Measurements from ENCODE around the gene PLCL1.

DNA sequence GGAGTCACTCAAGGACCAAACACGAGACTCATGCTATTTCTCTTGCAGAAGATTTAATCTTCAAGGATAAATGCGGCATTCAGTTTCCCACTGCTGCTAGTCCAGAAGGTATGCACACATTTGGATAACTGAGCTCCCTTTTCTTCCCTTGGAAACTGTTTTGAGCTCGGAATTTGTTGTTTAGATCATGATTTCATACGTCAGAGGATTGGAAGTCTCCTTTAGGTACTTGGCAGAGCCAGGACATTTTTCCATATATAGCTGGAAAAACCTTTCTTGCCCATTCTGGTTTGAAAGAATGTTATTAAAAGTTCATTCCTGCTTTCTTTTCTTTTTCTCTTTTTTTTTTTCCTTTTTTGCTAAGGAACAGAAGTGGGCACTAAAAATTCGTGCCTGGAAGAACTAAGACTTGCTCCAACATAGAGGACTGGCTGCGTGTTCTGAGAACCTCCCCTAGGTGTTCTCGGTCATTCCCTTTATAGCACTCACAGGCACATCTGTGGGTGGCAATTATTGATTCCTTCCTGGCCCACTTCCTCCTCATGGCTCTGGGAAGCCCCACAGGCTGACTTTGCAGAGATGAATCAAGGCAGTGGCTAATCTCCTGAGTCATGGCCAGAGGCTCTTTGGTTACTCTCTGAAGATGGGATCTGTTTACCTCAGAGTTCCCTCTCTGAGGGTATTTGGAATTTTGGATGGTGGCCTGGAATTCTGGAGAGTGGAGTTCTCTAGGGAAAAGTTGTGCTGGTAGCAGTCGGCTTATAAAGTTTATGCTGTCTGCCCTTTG lies 104.8 kb downstream of the PLCL1 start:
- TF ChIP-seq CREM (CRISPR knock-in tag; IDR thresholded peaks at IDR 0.05) (no peak), ATF3 (CRISPR knock-in tag; conservative IDR thresholded peaks at IDR 0.05) (no peak), FOXK1 (CRISPR knock-in tag; IDR thresholded peaks at IDR 0.05) (no peak), TP53 (CRISPR knock-in tag; IDR thresholded peaks at IDR 0.05) (no peak), JUN (CRISPR knock-in tag; IDR thresholded peaks at IDR 0.05) (no peak), TCF7 (CRISPR knock-in tag; IDR thresholded peaks at IDR 0.05; ENCODE audit: low read depth) (no peak), NR3C1 (CRISPR knock-in tag; conservative IDR thresholded peaks at IDR 0.05; ENCODE audit: low read depth) (no peak), MLX (CRISPR knock-in tag; IDR thresholded peaks at IDR 0.05) (no peak), ZNF423 (CRISPR knock-in tag; IDR thresholded peaks at IDR 0.05) (no peak), ETV6 (CRISPR knock-in tag; IDR thresholded peaks at IDR 0.05) (no peak)
- TF ChIP-seq, protein P1, sequence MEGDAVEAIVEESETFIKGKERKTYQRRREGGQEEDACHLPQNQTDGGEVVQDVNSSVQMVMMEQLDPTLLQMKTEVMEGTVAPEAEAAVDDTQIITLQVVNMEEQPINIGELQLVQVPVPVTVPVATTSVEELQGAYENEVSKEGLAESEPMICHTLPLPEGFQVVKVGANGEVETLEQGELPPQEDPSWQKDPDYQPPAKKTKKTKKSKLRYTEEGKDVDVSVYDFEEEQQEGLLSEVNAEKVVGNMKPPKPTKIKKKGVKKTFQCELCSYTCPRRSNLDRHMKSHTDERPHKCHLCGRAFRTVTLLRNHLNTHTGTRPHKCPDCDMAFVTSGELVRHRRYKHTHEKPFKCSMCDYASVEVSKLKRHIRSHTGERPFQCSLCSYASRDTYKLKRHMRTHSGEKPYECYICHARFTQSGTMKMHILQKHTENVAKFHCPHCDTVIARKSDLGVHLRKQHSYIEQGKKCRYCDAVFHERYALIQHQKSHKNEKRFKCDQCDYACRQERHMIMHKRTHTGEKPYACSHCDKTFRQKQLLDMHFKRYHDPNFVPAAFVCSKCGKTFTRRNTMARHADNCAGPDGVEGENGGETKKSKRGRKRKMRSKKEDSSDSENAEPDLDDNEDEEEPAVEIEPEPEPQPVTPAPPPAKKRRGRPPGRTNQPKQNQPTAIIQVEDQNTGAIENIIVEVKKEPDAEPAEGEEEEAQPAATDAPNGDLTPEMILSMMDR (IDR thresholded peaks at IDR 0.05) = no peak

Data from WTC11 (cell line).